ENCODE results near the gene VPS37B.

DNA sequence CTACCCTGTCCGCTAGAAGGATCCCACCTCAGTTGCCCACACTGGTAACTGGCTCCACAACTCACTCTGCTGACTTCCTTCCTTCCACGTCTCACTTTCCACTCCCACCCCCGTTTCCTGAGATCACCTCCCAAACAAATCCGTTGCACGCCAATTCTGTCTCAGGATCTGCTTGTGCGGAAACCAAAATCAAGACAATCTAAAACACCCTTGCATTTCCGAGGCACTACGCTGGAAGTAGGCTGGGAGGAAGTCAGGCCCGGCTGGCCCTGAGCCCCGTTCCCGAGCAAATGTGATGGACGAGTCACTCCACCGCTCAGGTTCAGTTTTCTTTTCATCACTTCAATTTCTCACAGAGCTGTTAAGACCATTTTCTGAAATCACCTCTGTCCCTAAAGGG lies 47.3 kb upstream of the VPS37B start:
- TF ChIP-seq, protein P1, sequence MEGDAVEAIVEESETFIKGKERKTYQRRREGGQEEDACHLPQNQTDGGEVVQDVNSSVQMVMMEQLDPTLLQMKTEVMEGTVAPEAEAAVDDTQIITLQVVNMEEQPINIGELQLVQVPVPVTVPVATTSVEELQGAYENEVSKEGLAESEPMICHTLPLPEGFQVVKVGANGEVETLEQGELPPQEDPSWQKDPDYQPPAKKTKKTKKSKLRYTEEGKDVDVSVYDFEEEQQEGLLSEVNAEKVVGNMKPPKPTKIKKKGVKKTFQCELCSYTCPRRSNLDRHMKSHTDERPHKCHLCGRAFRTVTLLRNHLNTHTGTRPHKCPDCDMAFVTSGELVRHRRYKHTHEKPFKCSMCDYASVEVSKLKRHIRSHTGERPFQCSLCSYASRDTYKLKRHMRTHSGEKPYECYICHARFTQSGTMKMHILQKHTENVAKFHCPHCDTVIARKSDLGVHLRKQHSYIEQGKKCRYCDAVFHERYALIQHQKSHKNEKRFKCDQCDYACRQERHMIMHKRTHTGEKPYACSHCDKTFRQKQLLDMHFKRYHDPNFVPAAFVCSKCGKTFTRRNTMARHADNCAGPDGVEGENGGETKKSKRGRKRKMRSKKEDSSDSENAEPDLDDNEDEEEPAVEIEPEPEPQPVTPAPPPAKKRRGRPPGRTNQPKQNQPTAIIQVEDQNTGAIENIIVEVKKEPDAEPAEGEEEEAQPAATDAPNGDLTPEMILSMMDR (IDR thresholded peaks at IDR 0.05), result no peak
- TF ChIP-seq POLR2A (IDR thresholded peaks at IDR 0.05), result no peak

Measured in transverse colon (tissue), 3 donors.